Fibroblast of skin of right biceps (primary cell): Measurements from ENCODE around the gene OBSCN.
"Not testable (repeated sequence)": the region's sequence is repeated elsewhere in the genome, so short reads cannot be mapped to it uniquely, and the experiment has no call there.

Experiments used
- DNase-seq: peaks from one replicate; pipeline ENCODE4 v3.0.0-alpha.2; 2013

OBSCN gene

DNA sequence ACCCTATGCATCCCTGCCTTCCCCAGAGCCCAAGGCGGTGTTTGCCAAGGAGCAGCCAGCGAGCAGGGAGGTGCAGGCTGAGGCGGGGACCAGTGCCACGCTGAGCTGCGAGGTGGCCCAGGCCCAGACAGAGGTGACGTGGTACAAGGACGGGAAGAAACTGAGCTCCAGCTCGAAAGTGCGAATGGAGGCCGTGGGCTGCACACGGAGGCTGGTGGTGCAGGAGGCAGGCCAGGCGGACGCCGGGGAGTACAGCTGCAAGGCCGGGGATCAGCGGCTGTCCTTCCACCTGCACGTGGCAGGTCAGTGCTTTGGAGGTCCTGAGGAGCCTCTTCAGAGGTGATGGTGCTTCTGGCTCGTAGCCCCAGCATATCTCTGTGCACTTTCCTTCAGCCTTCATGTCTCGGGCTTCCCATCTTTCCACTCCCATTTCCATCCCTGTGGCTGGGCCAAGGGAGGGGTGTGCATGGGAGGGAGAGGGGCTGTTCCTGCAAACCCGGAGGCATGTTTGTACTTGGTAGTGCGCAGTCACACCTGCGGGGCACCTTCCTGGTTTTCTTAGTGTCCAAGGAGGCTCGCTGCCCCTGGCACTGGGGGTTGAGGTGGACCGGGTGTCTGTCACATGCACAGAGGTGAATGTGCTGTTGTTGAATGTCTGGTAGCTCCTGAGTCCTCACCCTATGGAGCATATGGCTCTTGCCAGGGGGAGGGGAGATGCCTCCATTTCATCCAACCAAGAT, 56.4 kb downstream of the OBSCN start:
- no peak for DNase-seq

DNA sequence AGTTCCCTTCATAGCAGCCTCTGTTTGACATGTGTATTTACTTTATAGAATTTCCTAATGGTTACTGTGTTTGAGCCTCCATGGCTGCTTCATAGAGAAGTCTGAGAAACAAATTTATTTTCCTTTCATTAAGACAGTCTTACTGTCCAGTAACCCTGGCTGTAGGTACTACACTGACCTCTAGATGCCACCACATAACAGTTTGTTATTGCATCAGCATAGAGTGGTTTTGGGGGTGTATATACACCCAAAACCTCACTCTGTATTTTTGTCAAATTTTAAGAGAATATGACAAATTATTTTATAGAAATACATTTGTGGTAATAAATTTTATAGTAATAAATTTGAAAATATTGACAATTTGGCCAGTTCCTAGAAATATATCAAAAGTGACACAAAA, 57.3 kb downstream of the OBSCN start:
- no peak for DNase-seq

DNA sequence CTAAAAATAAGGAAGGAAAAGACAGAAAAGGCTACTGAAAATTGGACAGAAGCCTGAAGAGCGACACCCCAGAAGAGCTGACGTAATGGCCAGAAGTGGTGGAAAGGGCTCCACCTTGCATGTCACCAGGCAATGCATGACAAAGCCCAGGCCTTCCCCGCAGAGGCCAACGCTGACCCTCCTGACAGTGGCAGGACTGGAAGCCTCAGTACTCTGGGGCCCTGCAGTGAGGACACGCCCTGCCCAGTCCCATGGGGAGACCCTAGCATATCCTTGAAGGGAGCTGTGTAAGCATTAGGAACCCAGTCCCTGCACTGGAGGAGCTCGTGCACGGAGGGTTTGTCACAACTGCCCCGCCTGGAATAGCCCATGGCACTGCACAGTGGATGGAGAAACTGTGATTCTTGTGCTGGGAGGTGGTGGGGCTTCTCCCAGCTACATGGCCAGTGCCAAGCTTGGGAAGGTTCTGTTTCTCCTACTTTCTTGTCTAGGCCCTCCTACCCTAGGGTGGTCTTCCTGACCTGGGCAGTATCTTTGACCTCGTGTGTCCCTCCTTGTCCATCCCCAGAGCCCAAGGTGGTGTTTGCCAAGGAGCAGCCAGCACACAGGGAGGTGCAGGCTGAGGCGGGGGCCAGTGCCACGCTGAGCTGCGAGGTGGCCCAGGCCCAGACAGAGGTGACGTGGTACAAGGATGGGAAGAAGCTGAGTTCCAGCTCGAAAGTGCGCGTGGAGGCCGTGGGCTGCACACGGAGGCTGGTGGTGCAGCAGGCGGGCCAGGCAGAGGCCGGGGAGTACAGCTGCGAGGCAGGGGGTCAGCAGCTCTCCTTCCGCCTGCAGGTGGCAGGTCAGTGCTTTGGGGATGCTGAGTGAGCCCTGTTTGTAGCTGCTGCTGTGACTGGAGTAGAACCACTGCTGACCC, 60.4 kb downstream of the OBSCN start:
- DNase-seq, result no peak

DNA sequence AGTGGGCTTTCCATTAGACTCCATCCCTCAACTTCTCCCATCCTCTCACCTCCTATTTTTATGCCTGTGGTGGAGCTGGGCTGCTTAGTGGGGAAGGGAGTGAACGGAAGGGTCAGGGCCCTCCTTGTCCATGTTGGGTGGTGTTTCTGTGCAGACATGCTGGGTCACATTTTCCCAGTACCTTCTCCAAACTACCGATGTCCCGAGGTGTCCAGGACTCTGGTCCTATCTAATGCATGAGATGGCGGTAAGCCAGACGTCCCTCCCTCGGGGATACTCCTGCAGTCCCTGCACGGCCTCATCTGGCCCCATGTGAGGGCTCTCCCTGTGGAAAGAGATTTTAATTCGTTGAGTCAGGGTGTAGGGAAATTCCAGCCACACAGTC, 61.0 kb downstream of the OBSCN start:
- DNase-seq, result no peak

DNA sequence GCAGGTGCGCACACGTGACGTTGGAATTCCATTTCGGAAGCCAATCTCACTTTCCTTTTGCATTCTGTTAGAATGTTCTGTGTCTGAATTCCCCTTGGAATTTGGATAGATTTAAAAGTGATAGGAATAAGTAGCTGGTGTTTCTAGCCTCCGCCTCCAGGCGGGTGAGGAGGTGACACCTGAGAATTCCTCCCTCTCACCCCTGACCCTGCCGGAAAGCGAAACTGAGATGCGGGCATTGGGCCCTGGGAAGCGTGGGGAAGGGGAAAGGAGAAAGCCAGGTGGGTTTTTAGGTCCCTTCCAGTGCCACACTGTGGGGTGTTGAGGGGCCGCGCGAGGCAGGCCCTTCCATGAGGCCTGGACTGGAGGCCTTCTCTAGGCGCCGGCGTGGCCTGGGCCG, 61.6 kb downstream of the OBSCN start:
- DNase-seq, result not testable (repeated sequence)

DNA sequence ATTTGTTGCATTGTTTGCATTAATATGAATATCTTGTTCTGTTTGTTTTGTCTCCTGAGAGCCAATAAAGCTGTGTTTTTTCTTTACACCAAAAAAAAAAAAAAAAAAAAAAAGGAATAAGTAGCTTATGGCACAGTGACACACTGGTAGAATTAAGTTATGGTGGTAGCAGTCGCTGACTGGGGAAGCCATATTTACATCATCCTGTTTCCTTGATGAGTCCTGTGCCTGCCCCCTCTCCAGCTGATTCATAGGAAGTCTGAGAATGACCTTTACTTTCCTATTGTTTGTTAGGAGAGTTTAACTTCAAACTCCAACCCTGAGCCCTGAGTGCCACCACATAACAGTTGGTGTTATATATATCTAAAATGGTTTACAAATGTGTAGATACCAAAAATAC, 62.2 kb downstream of the OBSCN start:
- DNase-seq, result peak; percentile 47

DNA sequence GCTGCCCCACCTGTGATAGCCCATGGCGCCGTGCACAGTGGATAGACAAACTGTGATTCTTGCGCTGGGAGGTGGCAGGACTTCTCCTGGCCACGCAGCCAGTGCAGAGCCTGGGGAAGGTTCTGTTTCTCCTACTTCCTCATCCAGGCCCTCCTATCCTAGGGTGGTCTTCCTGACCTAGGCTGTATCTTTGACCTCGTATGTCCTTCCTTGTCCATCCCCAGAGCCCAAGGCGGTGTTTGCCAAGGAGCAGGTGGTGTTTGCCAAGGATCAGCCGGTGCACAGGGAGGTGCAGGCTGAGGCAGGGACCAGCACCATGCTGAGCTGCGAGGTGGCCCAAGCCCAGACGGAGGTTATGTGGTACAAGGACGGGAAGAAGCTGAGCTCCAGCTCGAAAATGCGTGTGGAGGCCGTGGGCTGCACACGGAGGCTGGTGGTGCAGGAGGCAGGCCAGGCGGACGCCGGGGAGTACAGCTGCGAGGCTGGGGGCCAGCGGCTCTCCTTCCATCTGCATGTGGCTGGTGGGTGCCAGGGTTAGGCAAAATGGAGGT, 63.9 kb downstream of the OBSCN start:
- DNase-seq, result no peak

DNA sequence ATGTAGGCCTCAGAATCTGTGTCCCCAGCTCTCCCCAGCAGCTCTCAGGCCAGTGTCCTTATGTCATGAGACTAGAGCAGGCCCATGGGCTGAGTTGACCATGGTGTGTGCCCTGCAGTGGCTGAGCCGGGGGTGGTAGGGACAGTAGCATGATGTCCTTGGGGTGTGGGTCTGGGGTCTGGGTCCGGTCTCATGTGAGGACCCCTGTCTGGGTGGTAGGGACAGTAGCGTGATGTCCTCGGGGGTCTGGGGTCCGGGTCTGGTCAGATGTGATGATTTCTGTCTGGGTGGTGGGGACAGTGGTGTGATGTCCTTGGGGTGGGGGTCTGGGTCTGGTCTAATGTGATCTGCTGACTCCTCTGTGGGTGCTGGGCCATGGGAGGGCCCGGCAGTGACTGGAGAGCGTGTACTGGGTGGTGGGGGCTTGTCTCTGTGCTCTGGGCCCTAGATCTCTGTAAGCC, 64.5 kb downstream of the OBSCN start:
- DNase-seq, result no peak

DNA sequence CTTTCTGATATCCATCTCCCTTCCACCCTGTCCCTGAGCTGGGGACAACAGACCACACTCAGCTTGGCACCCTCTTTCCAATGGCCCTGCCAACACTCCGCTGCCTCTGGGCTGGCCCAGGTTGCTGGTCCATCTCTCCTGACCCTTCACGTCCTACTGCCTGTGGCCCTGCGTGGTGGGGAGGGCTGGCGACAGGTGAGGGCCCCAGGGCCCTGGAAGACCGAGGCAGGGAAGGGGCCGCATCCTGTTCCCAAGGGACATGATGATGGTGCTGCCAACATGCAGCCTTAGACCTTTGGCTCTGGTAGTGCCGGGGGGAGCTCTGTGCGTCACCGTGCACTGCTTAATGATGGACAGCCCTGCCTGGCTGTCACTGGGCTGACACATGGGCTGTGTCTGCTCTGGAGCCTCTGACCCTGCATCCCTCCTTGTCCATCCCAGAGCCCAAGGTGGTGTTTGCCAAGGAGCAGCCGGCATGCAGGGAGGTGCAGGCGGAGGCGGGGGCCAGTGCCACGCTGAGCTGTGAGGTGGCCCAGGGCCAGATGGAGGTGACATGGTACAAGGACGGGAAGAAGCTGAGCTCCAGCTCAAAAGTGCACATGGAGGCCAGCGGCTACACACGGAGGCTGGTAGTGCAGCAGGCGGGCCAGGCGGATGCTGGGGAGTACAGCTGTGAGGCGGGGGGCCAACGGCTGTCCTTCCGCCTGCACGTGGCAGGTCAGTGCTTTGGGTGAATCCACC, 65.2 kb downstream of the OBSCN start:
- DNase-seq, result no peak

DNA sequence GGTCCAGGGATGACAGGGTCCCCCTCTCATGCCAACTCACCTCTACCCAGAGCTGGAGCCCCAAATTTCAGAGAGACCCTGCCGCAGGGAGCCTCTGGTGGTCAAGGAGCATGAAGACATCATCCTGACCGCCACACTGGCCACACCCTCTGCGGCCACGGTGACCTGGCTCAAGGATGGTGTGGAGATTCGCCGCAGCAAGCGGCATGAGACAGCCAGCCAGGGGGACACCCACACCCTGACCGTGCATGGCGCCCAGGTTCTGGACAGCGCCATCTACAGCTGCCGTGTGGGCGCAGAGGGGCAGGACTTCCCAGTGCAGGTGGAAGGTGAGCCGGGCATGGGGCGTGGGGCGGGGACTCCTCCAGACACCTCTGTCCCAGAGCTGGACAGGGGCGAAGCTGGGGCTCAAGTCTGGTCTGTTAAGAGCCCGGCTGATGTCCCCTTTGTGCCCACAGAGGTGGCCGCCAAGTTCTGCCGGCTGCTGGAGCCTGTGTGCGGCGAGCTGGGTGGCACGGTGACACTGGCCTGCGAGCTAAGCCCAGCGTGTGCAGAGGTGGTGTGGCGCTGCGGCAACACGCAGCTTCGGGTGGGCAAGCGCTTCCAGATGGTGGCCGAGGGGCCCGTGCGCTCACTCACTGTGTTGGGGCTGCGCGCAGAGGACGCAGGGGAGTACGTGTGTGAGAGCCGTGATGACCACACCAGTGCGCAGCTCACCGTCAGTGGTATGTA, 66.0 kb downstream of the OBSCN start:
- no peak for DNase-seq

DNA sequence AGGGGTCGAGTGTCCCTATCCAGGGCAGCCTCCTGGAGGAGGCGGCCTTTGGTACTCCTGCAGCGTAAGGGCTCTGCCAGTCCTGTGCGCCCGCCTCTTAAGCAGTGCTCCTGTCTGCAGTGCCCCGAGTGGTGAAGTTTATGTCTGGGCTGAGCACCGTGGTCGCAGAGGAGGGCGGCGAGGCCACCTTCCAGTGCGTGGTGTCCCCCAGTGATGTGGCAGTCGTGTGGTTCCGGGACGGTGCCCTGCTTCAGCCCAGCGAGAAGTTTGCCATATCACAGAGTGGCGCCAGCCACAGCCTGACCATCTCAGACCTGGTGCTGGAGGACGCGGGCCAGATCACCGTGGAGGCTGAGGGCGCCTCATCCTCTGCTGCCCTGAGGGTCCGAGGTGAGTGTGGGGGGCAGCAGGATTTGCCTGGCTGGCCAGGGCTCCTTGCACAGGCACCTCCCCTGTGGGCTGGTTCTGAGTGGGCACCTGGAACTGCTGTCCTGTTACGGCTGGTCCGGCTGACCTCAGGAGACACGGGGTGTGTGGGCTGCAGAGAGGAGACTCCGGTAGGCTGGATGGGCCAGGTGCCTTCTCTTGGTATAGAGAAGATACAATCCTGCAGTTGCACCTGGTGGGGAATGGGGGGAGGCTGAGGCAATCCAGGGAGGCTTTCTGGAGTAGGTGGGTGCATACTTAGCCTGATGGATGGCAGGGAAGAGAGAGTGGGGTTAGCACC, 66.8 kb downstream of the OBSCN start:
- no peak for DNase-seq

DNA sequence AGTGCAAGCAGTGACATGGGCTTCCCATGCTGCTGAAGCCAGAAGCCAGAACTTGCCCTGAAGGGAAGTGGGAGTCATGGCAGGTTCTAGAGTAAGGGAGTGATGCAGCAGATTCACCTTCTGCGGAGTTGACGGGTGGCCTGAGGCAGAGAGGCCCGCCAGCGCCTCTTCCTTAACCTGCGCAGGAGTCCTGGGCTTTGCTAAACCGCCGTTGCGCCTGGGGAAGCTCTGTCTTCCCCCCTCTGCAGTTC, 67.3 kb downstream of the OBSCN start:
- no peak for DNase-seq

DNA sequence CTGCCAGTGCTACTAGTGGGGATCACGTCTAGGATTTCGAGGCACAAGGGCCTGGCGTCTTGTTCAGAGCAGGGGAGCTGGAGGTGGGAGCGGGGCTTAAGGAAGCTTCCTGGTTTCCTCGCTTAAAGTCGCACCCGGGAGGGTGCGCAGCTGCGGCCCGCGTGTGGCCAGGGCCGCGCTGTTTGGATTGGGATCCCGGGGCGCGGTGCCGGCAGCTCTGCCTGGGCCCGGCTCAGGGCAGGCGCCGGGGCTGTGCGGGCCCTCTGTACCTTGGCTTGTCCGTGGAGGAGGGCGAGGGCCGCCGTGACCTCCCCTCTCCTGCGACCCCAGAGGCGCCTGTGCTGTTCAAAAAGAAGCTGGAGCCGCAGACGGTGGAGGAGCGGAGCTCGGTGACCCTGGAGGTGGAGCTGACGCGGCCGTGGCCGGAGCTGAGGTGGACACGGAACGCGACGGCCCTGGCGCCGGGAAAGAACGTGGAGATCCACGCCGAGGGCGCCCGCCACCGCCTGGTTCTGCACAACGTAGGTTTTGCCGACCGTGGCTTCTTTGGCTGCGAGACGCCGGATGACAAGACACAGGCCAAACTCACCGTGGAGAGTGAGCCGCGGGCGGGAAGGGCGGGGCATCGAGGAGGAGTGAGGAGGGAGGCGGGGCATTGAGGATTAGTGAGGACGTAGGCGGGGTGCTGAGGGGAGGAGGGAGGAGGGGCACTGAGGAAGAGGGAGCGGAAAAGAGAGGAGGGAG, 67.8 kb downstream of the OBSCN start:
- DNase-seq, result peak; percentile 89

DNA sequence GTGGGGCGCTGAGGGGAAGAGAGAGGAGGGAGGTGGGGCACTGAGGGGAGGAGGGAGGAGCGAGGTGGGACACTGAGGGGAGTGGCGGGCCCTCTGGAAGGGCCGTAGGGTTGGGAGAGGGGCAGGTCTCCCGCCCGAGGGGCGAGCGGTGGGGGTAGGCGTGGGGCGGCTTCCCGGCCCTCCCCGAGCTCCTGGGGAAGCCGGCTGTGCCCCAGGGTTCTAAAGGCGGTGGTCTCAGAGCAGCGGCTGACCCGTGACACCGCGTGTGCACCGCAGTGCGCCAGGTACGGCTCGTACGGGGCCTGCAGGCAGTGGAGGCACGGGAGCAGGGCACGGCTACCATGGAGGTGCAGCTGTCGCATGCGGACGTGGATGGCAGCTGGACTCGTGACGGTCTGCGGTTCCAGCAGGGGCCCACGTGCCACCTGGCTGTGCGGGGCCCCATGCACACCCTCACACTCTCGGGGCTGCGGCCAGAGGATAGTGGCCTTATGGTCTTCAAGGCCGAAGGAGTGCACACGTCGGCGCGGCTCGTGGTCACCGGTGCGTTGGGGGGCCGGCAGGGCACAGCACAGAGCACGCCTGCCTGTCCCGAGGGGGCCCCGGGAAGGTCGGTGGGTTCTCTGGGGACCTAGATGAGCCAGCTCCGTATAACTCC, 68.5 kb downstream of the OBSCN start:
- no peak for DNase-seq

DNA sequence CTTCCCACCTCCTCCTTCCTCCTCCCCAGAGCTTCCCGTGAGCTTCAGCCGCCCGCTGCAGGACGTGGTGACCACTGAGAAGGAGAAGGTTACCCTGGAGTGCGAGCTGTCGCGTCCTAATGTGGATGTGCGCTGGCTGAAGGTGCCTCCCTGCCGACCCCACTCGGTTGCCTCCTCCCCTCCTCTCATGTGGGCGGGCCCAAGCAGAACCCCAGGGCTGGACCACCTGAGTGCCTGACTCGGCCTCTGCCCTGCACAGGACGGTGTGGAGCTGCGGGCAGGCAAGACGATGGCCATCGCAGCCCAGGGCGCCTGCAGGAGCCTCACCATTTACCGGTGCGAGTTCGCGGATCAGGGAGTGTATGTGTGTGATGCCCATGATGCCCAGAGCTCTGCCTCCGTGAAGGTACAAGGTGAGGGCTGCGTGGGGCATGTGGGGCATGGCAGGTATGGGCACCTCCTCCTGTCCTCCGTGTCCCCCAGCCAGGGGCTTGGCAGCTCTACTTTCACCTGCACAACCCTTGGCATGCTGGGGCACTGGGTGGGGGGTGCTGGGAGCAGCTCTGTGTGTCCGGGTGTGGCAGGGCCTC, 69.2 kb downstream of the OBSCN start:
- DNase-seq, result no peak

DNA sequence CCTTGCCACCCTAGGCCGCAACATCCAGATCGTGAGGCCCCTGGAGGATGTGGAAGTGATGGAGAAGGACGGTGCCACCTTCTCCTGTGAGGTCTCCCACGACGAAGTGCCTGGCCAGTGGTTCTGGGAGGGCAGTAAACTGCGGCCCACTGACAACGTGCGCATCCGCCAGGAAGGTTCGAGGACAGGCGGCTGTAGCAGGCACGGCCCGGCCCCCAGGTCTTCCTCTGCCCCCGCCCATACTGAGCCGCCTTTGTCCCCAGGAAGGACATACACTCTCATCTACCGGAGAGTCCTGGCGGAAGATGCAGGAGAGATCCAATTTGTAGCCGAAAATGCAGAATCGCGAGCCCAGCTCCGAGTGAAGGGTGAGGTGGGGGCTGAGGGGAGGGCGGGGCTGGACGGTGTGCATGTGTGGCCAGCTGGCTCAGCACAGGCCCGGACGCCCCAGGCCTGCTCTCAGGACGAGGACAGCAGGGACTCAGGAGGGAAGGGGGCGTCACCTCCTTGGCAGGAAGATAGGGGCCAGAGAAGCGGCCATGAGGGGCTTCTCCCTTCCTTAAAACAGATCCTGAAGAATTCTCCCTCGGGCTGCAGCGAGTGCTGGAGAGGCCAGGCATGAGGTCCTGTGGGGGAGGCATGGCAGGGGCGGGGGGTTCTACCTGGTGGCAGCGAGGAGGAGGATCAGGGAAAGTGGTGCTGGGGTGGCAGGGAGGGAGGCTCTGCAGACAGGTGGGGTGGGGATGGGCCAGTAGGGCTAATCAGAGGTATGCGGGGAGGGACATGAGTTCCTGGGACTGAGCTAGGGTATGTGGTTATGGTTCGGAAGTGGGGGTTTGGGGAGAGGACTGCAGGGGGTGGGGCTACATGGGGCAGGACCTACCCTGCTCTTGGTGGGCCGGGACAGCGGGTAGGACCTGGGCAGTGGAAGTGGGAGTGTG, 69.9 kb downstream of the OBSCN start:
- DNase-seq, result no peak

DNA sequence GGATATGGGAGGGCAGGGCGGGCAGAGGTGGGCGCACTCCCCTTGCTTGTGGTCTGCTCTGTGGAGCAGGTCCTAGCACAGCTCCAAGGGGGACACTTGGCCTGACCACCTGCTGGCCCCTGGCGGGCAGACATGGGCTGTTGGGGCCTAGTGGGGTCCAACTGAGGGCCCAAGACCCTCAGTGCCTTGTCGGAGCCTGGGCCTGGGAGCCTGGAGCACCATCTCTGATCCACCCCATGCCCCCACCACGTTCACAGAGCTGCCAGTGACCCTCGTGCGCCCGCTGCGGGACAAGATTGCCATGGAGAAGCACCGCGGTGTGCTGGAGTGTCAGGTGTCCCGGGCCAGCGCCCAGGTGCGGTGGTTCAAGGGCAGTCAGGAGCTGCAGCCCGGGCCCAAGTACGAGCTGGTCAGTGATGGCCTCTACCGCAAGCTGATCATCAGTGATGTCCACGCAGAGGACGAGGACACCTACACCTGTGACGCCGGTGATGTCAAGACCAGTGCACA, 70.6 kb downstream of the OBSCN start:
- DNase-seq, result no peak

DNA sequence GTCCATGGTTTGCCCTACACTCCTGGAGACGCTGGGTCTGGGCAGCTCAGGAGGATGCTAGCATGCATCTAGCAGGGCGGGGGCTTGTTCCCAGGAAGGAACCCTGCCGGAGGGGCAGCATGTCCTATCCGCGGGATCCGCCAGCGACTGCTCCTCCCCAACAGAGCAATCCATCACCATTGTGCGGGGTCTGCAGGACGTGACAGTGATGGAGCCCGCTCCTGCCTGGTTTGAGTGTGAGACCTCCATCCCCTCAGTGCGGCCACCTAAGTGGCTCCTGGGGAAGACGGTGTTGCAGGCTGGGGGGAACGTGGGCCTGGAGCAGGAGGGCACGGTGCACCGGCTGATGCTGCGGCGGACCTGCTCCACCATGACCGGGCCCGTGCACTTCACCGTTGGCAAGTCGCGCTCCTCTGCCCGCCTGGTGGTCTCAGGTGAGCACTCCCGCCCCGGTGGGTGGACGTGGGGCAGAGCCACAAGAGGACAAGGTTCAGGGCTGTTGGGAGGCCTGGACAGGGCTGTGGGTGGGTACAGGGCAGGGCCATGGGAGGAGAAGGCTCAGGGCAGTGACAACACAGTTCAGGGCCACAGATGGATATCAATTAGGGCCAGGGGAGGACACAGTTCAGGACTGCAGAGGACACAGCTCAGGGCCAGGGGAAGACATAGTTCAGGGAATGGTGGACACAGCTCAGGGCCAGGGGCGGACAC, 71.3 kb downstream of the OBSCN start:
- no peak for DNase-seq
